Transverse colon (tissue), 4 donors: Measurements from ENCODE around the gene HSPA4. TPM values are rescaled to one million over a fixed set of nuclear protein-coding genes. Genes with fewer than 3 reads are reported as not detected.
"Not testable (repeated sequence)": the region's sequence is repeated elsewhere in the genome, so short reads cannot be mapped to it uniquely, and the experiment has no call there.

Experiments
- DNase-seq: peaks from one replicate; pipeline ENCODE4 v3.0.0-alpha.2; 2019
- H3K27ac ChIP-seq, 4 donors: fragments of 200-600 bp; sonication (generic); 2 replicates each; pipeline ENCODE4 v1.5.1; 2016 to 2018; ENCODE audit warnings: inconsistent platforms in 4 of 4
- H3K27me3 ChIP-seq: fragments of 200-600 bp; sonication (generic); 2 replicates; pipeline ENCODE4 v1.5.1; 2017; ENCODE audit warnings: inconsistent platforms
- H3K36me3 ChIP-seq, 4 donors: fragments of 200-600 bp; sonication (generic); 2 replicates each; pipeline ENCODE4 v1.5.1; 2017 to 2019; ENCODE audit warnings: inconsistent platforms in 4 of 4
- H3K4me1 ChIP-seq, 4 donors: fragments of 200-600 bp; sonication (generic); 2 replicates each; pipeline ENCODE4 v1.5.1; 2017 to 2020; ENCODE audit warnings: inconsistent platforms in 4 of 4
- H3K4me3 ChIP-seq, 4 donors: fragments of 200-600 bp; sonication (generic); 1 replicate in 1 of 4; 2 replicates in 3 of 4; pipeline versions ENCODE4 v1.5.1 to v1.6.1; 2017 to 2019; ENCODE audit warnings: inconsistent platforms in 4 of 4
- H3K9me3 ChIP-seq, 2 donors: fragments of 200-600 bp; sonication (generic); 2 replicates each; pipeline ENCODE4 v1.5.1; 2017 to 2019; ENCODE audit warnings: inconsistent platforms in 2 of 2
- EP300 ChIP-seq: sonication (generic); formaldehyde crosslinking; IDR thresholded peaks from one replicate; pipeline ENCODE4 v1.6.1; 2017; ENCODE audit warnings: antibody characterized with exemption, low read depth
- POLR2A ChIP-seq: fragments of 450-650 bp; IDR thresholded peaks from one replicate; pipeline ENCODE4 v1.6.1; 2016; ENCODE audit warnings: antibody characterized with exemption, mild to moderate bottlenecking, moderate library complexity
- POLR2AphosphoS5 ChIP-seq, 3 donors: sonication (generic); formaldehyde crosslinking; IDR thresholded peaks; one replicate each; pipeline ENCODE4 v1.6.1; 2016; ENCODE audit warnings: antibody characterized with exemption in 3 of 3
- WGBS, 2 donors: methylation state at CpG; one replicate each; pipeline ENCODE4 v1.1.5; 2018; ENCODE audit warnings: low coverage in 1 of 2; 5-methylcytosine and 5-hydroxymethylcytosine counted together
- in situ Hi-C, 4 donors: fragments of 200-750 bp; cut with MboI; loops; one replicate each; pipeline versions ENCODE4 v1.15.0 to v1.15.1; 2017; ENCODE audit warnings: low sequenced_read_pairs in 3 of 4, low pct_ligation_motif_present in 1 of 4, low pct_unique_long_range_greater_than_20kb in 1 of 4
- intact Hi-C: fragments of 100-400 bp; cut with DNase I; formaldehyde crosslinking; loops from one replicate; pipeline ENCODE4 v1.15.1; 2023; ENCODE audit warnings: low total_unique reads
- total RNA-seq, 4 donors: library from RNA; depleted of rRNA; stranded (reverse); fragments of >200 nt; gene quantifications; one replicate each; pipeline ENCODE4 v1.1.0, GENCODE V29; 2016
- TF ChIP-seq, protein P1 (sequence below), 5 experiments: fragments of 200-600 bp in 3 of 5; fragments of 450-650 bp in 2 of 5; sonication (generic) in 3 of 5; IDR thresholded peaks; 1 replicate in 2 of 5; 2 replicates in 3 of 5; pipeline ENCODE4 v1.5.1; 2016 to 2017; ENCODE audit warnings: antibody characterized with exemption in 5 of 5, inconsistent platforms in 3 of 5, mild to moderate bottlenecking in 2 of 5, moderate library complexity in 1 of 5

The HSPA4 gene
- total RNA-seq, 4 donors from 2014 or later = 34.4 to 52.5 (median 46.5) TPM

DNA sequence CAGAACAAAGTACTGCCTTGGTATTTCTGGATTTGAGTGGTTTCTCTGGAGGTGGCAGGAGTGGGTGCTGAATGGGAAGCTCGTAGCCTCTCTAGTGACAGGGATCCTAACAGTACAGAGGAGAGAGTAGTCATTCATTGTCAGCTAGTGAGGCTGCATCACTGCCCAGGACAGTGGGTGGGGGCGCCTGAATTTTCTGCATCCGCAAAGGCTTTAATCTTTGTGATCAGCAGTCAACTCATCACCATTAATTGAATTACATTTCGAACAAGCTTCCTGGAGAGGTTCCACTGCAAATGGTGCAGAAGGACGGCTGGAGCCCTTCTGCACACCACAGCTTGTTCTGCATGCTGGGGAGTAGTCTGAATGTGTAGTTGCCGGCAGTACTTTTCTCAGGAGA, 77.5 kb downstream of the HSPA4 start:
- intact Hi-C loops = no loop called here
- H3K9me3 ChIP-seq = no peaks in the 10 kb centered on the region
- no peaks in the 10 kb centered on the region for H3K27me3 ChIP-seq
- H3K4me1 ChIP-seq = no peaks in the 10 kb centered on the region
- no peaks in the 10 kb centered on the region for H3K36me3 ChIP-seq
- no peak overlapping the region for H3K27ac ChIP-seq
- no peak for DNase-seq
- WGBS, 2 donors = 78 to 86% methylated on average over 2 to 6 of the region's 6 CpGs
- no peak overlapping the region for H3K4me3 ChIP-seq
- in situ Hi-C loops = no loop called here
- TF ChIP-seq EP300 (no peak), POLR2AphosphoS5 (IDR thresholded peaks at IDR 0.05) (no peak), POLR2A (no peak)
- TF ChIP-seq, protein P1, sequence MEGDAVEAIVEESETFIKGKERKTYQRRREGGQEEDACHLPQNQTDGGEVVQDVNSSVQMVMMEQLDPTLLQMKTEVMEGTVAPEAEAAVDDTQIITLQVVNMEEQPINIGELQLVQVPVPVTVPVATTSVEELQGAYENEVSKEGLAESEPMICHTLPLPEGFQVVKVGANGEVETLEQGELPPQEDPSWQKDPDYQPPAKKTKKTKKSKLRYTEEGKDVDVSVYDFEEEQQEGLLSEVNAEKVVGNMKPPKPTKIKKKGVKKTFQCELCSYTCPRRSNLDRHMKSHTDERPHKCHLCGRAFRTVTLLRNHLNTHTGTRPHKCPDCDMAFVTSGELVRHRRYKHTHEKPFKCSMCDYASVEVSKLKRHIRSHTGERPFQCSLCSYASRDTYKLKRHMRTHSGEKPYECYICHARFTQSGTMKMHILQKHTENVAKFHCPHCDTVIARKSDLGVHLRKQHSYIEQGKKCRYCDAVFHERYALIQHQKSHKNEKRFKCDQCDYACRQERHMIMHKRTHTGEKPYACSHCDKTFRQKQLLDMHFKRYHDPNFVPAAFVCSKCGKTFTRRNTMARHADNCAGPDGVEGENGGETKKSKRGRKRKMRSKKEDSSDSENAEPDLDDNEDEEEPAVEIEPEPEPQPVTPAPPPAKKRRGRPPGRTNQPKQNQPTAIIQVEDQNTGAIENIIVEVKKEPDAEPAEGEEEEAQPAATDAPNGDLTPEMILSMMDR (IDR thresholded peaks at IDR 0.05) = no peak

DNA sequence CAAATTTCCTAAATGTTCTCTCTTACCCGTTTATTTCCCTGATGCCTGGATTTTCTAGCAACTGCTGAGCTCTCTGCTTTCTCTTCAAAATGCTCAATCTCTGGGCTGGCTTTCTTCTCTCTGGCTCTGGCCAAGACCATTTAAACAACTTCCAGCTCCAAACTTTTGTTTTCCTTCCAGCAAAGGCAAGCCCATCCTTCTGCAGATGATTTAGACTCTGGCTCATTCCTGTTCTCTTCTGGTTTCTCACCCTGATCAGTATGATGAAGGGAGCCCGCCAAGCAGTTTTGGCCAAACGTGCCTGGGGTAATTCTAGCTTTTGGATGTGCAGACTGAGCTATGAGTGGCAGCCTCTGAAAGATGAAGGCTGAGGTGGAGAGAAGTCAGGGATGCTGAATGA, 78.1 kb downstream of the HSPA4 start:
- DNase-seq = no peak
- H3K9me3 ChIP-seq = no peaks in the 10 kb centered on the region
- TF ChIP-seq, protein P1 (IDR thresholded peaks at IDR 0.05) = no peak
- no peak for TF ChIP-seq EP300
- TF ChIP-seq POLR2AphosphoS5 (IDR thresholded peaks at IDR 0.05) = no peak
- TF ChIP-seq POLR2A = no peak
- H3K27me3 ChIP-seq = no peaks in the 10 kb centered on the region
- WGBS, 2 donors = 67 to 80% methylated on average over 2 to 3 of the region's 3 CpGs
- in situ Hi-C loops (no loop called here), intact Hi-C loops (no loop called here)
- no peaks in the 10 kb centered on the region for H3K4me1 ChIP-seq
- no peak overlapping the region for H3K27ac ChIP-seq
- H3K36me3 ChIP-seq = no peaks in the 10 kb centered on the region
- H3K4me3 ChIP-seq = no peak overlapping the region

DNA sequence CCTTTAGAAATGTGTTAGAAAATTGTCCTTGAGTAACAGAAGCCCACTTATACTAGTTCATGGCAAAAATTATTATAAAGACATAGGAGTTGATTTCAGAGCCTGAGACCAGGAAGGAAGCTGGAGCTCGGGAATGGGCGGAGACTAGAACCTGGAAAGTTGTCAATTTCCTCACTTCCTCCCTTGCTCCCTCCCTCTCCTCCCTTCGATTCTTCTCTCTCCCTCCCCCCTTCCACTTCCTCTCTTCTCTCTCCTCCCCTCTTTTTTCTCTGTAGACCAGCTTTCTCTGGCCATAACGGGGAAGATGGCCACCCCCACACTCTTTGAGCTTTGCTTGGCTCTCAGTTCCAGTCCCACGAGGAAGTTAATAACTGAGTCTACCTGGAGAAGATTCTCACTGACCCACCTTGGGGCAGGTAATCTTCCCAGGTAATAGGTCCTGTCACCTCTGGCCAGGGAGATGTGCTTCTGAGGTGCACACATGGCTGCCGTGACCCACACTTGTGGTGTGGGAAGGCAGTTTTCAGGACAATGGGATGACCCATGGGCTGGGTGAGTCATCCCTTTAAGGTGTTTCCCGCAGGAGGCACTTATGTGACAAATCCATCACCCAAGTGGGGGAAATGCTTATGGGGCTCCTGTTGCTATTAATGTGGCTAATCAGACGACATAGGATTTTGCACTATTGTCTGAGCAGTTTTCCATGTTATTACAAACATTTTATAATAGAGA, 78.7 kb downstream of the HSPA4 start:
- TF ChIP-seq POLR2AphosphoS5 (IDR thresholded peaks at IDR 0.05) (no peak), EP300 (no peak), POLR2A (no peak)
- TF ChIP-seq, protein P1 (IDR thresholded peaks at IDR 0.05) = no peak
- in situ Hi-C loops = no loop called here
- Histone ChIP-seq H3K4me1 (no peaks in the 10 kb centered on the region), H3K36me3 (no peaks in the 10 kb centered on the region), H3K4me3 (no peak overlapping the region), H3K27me3 (no peaks in the 10 kb centered on the region), H3K9me3 (no peaks in the 10 kb centered on the region), H3K27ac (no peak overlapping the region)
- 52 to 59% methylated on average over 5 to 8 of the region's 8 CpGs for WGBS, 2 donors
- intact Hi-C loops = no loop called here
- DNase-seq = no peak

DNA sequence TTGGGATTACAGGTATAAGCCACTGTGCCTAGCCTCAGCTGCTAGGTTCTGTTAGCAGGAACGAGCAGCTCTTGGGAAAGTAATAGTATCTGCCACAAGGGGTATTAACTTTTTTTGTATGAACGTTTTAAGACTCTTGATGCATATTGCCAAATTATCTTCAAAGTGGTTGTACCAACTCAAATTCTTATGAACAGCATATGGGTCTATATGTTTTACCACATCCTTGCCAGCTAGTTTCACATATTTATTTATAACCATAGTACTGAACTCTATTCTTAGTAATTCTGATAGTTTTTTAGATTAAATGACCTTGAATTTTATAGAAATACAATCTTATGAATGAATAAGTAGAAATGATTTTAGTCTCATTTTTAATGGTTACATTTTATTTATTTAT, 80.9 kb downstream of the HSPA4 start:
- no peaks in the 10 kb centered on the region for H3K27me3 ChIP-seq
- no peaks in the 10 kb centered on the region for H3K4me1 ChIP-seq
- TF ChIP-seq POLR2A = no peak
- TF ChIP-seq, protein P1 (IDR thresholded peaks at IDR 0.05) = no peak
- no peak overlapping the region for H3K27ac ChIP-seq
- DNase-seq = no peak
- intact Hi-C loops = no loop called here
- 69 to 71% methylated on average over 1 to 2 of the region's 2 CpGs for WGBS, 2 donors
- H3K4me3 ChIP-seq = no peak overlapping the region
- no peaks in the 10 kb centered on the region for H3K36me3 ChIP-seq
- H3K9me3 ChIP-seq = no peaks in the 10 kb centered on the region
- in situ Hi-C loops = no loop called here

DNA sequence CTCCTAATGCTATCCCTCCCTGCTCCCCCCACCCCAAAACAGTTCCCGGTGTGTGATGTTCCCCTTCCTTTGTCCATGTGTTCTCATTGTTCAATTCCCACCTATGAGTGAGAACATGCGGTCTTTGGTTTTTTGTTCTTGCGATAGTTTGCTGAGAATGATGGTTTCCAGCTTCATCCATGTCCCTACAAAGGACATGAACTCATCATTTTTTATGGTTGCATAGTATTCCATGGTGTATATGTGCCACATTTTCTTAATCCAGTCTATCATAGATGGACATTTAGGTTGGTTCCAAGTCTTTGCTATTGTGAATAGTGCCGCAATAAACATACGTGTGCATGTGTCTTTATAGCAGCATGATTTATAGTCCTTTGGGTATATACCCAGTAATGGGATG, 81.4 kb downstream of the HSPA4 start:
- DNase-seq, intact Hi-C loops: not testable (repeated sequence)
- WGBS, 2 donors = 94 to 100% methylated on average over 2 to 3 of the region's 5 CpGs

DNA sequence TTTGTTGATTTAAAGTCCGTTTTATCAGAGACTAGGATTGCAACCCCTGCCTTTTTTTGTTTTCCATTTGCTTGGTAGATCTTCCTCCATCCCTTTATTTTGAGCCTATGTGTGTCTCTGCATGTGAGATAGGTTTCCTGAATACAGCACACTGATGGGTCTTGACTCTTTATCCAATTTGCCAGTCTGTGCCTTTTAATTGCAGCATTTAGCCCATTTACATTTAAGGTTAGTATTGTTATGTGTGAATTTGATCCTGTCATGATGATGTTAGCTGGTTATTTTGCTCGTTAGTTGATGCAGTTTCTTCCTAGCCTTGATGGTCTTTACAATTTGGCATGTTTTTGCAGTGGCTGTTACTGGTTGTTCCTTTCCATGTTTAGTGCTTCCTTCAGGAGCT, 85.1 kb downstream of the HSPA4 start:
- DNase-seq, H3K9me3 ChIP-seq, intact Hi-C loops, H3K36me3 ChIP-seq, in situ Hi-C loops, H3K4me1 ChIP-seq, H3K27me3 ChIP-seq, H3K4me3 ChIP-seq, H3K27ac ChIP-seq: not testable (repeated sequence)
- 45 to 69% methylated on average over 2 of the region's 2 CpGs for WGBS, 2 donors

More for the DNA sequence above, 81.4 kb downstream of the HSPA4 start:
- H3K9me3 ChIP-seq, H3K36me3 ChIP-seq, H3K27me3 ChIP-seq, H3K4me1 ChIP-seq, in situ Hi-C loops, H3K4me3 ChIP-seq, H3K27ac ChIP-seq: not testable (repeated sequence)
